Rectal smooth muscle tissue (tissue), 1 donor: ENCODE data around the gene CPD.

Experiments
- H3K27ac ChIP-seq: one replicate; pipeline ENCODE4 v1.7.0; 2013; ENCODE audit warnings: low read depth, low read length, inconsistent platforms
- H3K27me3 ChIP-seq: one replicate; pipeline ENCODE4 v1.7.0; 2013; ENCODE audit warnings: low read length; ENCODE audit not compliant: control insufficient read depth, insufficient read depth
- H3K36me3 ChIP-seq: one replicate; pipeline ENCODE4 v1.7.0; 2013; ENCODE audit warnings: low read length; ENCODE audit not compliant: control insufficient read depth, insufficient read depth
- H3K4me1 ChIP-seq: one replicate; pipeline ENCODE4 v1.7.0; 2013; ENCODE audit warnings: low read length; ENCODE audit not compliant: control insufficient read depth, insufficient read depth
- H3K4me3 ChIP-seq: one replicate; pipeline ENCODE4 v1.7.0; 2013; ENCODE audit warnings: low read length
- H3K9ac ChIP-seq: one replicate; pipeline ENCODE4 v1.7.0; 2013; ENCODE audit warnings: low read length

CPD gene

GRCh38 chr17:30379303-30379902 is 676 bp downstream of the CPD start:
- H3K4me3 ChIP-seq: peak overlapping the region; percentile 76
- H3K27me3 ChIP-seq: no peaks in the 10 kb centered on the region
- H3K27ac ChIP-seq: peak overlapping the region; percentile 88
- peaks cover 9% of the 10 kb centered on the region for H3K4me1 ChIP-seq
- peak overlapping the region; percentile 22 for H3K9ac ChIP-seq
- H3K36me3 ChIP-seq: no peaks in the 10 kb centered on the region

DNA sequence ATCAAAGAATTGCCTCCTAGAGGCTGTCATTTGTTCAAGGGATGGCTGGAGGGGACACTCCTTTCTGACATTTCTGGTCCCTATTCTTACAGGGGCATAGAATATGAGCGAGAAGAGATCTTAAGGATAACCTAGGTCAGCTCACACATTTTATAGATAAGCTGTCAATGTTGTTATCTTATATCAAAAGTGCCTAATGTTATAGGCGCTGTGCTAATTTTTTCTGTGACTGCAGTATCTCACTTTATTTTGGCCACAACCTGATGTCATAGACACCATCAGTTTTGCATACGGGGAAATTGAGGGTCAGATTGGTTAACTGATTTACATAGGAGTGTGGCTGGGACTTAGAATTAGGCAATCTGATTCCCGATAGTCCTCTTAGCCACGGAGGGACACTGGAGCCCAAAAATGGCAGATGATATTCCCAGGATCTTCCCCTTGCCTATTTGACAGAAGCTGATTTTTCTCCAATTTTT is 1.2 kb downstream of the CPD start:
- Histone ChIP-seq H3K36me3 (no peaks in the 10 kb centered on the region), H3K4me3 (peak overlapping the region; percentile 76), H3K4me1 (peaks cover 9% of the 10 kb centered on the region), H3K27me3 (no peaks in the 10 kb centered on the region), H3K9ac (peak overlapping the region; percentile 50), H3K27ac (no peak overlapping the region)

- H3K27ac ChIP-seq: no peak overlapping the region
- H3K27me3 ChIP-seq: no peaks in the 10 kb centered on the region
- H3K36me3 ChIP-seq: no peaks in the 10 kb centered on the region
- peak overlapping the region; percentile 76 for H3K4me3 ChIP-seq
- no peak overlapping the region for H3K9ac ChIP-seq
- H3K4me1 ChIP-seq: peaks cover 9% of the 10 kb centered on the region
Measured at GRCh38 chr17:30380643-30381339, 2.1 kb downstream of the CPD start.

DNA sequence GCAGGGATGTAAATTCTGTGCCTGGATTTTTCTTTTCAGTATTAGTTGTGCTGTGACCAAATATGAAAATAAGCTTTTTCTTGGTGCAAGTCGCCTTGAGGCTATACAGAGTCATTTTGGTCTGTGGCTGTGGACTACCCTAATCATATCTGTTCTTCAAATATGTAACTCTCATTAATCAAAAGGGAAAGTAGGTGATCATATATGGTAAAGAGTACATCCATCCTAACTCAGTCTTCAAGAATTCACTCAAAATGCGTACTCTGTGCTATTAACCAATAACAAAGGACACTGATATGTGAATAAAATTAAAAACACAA is 2.6 kb downstream of the CPD start:
- H3K27me3 ChIP-seq: no peaks in the 10 kb centered on the region
- peaks cover 9% of the 10 kb centered on the region for H3K4me1 ChIP-seq
- H3K4me3 ChIP-seq: peak overlapping the region; percentile 24
- no peaks in the 10 kb centered on the region for H3K36me3 ChIP-seq
- H3K27ac ChIP-seq: no peak overlapping the region
- no peak overlapping the region for H3K9ac ChIP-seq

GRCh38 chr17:30382345-30382744 is 3.6 kb downstream of the CPD start:
- peaks cover 9% of the 10 kb centered on the region for H3K4me1 ChIP-seq
- H3K4me3 ChIP-seq: no peak overlapping the region
- no peaks in the 10 kb centered on the region for H3K36me3 ChIP-seq
- H3K9ac ChIP-seq: no peak overlapping the region
- H3K27me3 ChIP-seq: no peaks in the 10 kb centered on the region
- H3K27ac ChIP-seq: no peak overlapping the region

GRCh38 chr17:30388321-30389179 is 9.8 kb downstream of the CPD start:
- Histone ChIP-seq H3K36me3 (no peaks in the 10 kb centered on the region), H3K27me3 (no peaks in the 10 kb centered on the region), H3K9ac (no peak overlapping the region), H3K27ac (no peak overlapping the region), H3K4me3 (no peak overlapping the region), H3K4me1 (no peaks in the 10 kb centered on the region)

DNA sequence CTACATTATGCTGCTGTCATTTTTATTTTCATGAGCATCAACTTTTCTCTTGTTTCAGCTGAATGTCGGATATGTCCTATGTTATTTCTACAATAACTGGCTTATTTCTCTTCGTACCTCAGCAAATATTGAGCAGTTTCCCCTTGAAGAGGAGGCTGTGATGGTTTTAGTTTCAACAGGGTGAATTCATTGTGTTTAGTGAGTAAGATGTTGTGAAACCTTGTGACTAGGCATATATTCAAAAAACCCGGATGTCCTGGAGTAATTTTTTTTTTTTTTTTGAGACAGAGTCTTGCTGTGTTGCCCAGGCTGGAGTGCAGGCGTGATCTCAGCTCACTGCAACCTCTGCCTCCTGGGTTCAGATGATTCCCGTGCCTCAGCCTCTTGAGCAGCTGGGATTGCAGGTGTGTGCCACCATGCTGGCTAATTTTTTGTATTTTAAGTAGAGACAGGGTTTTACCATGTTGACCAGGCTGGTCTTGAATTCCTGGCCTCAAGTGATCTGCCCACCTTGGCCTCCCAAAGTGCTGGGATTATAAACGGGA is 11.1 kb downstream of the CPD start:
- Histone ChIP-seq H3K27me3 (no peaks in the 10 kb centered on the region), H3K27ac (no peak overlapping the region), H3K9ac (no peak overlapping the region), H3K4me3 (no peak overlapping the region), H3K36me3 (no peaks in the 10 kb centered on the region), H3K4me1 (no peaks in the 10 kb centered on the region)

- H3K27ac ChIP-seq: no peak overlapping the region
- H3K4me3 ChIP-seq: no peak overlapping the region
- H3K4me1 ChIP-seq: no peaks in the 10 kb centered on the region
- H3K27me3 ChIP-seq: no peaks in the 10 kb centered on the region
- no peak overlapping the region for H3K9ac ChIP-seq
- no peaks in the 10 kb centered on the region for H3K36me3 ChIP-seq
Measured at GRCh38 chr17:30391534-30391933, 12.8 kb downstream of the CPD start.

DNA sequence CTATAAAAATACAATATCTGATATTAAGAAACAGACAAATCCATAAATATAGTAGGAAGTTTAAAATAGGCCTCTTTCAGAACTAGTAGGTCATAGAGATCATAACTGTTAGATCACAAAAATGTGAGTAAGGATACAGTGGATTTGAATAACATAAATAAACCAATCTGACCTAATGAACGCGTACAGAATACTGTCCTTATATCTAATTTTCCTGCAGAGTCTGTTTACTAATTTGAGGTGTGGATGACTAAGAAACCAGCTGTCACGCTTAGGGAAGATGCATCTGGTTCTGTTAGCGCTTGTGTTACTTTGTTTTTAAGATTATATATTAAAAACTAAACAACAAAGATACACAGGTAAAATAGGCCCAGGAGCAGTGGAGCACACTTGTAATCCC is 14.8 kb downstream of the CPD start:
- Histone ChIP-seq H3K36me3 (no peaks in the 10 kb centered on the region), H3K4me1 (no peaks in the 10 kb centered on the region), H3K27me3 (no peaks in the 10 kb centered on the region), H3K27ac (no peak overlapping the region), H3K4me3 (no peak overlapping the region), H3K9ac (no peak overlapping the region)

GRCh38 chr17:30393911-30394867 is 15.5 kb downstream of the CPD start:
- Histone ChIP-seq H3K4me1 (no peaks in the 10 kb centered on the region), H3K27ac (no peak overlapping the region), H3K9ac (no peak overlapping the region), H3K4me3 (no peak overlapping the region), H3K27me3 (no peaks in the 10 kb centered on the region), H3K36me3 (no peaks in the 10 kb centered on the region)

- H3K9ac ChIP-seq: no peak overlapping the region
Measured at GRCh38 chr17:30395398-30396022, 16.8 kb downstream of the CPD start.

More at GRCh38 chr17:30395398-30396022, 16.8 kb downstream of the CPD start:
- Histone ChIP-seq H3K4me1 (no peaks in the 10 kb centered on the region), H3K4me3 (no peak overlapping the region), H3K36me3 (no peaks in the 10 kb centered on the region), H3K27ac (no peak overlapping the region), H3K27me3 (no peaks in the 10 kb centered on the region)
